Measurements from ENCODE around the gene OR2AT4. TPM values are rescaled to one million over a fixed set of nuclear protein-coding genes. Genes with fewer than 3 reads are reported as not detected.
"Not testable (repeated sequence)": the region's sequence is repeated elsewhere in the genome, so short reads cannot be mapped to it uniquely, and the experiment has no call there.

The OR2AT4 gene
- total and polyA plus RNA-seq, 2 donors (not counting 3 experiments of a cell fraction or from before 2014, with no cell fraction given), result not detected

- dilution Hi-C loops (cut with MboI; ENCODE audit: extremely low pct_ligation_motif_present, low sequenced_read_pairs), result no loop called here
Observed at GRCh38 chr11:75099635-75100034, 3.0 kb upstream of the OR2AT4 start.

GRCh38 chr11:75098835-75099439 lies 2.3 kb upstream of the OR2AT4 start:
- H3K79me2 ChIP-seq (ENCODE audit: control insufficient read depth, insufficient read depth, low read length); H3K4me2 ChIP-seq (ENCODE audit: insufficient read depth, low read length); intact Hi-C loops (cut with micrococcal nuclease); H3K9ac ChIP-seq (replicated peaks; ENCODE audit: extremely low read depth, insufficient read depth, low read length); H3K4me3 ChIP-seq (replicated peaks in 1 of 3; ENCODE audit: insufficient read depth in 1 of 3, low read depth in 1 of 3, low read length in 3 of 3); H3K36me3 ChIP-seq (ENCODE audit: control insufficient read depth in 2 of 2, extremely low read depth in 1 of 2, insufficient read depth in 2 of 2, low read length in 2 of 2); H3K4me1 ChIP-seq (ENCODE audit: control insufficient read depth, extremely low read depth, insufficient read depth, low read length); H2AFZ ChIP-seq (ENCODE audit: low read depth, low read length); POLR2A ChIA-PET; H3K27me3 ChIP-seq (ENCODE audit: control insufficient read depth in 2 of 2, insufficient read depth in 2 of 2, low read length in 2 of 2); CTCF ChIA-PET; dilution Hi-C loops (cut with MboI; ENCODE audit: extremely low pct_ligation_motif_present, low sequenced_read_pairs); H3K9me1 ChIP-seq (replicated peaks; ENCODE audit: control insufficient read depth, extremely low read depth, insufficient read depth, low read length); H4K20me1 ChIP-seq (replicated peaks; ENCODE audit: control insufficient read depth, extremely low read depth, insufficient read depth, low read length); DNase-seq (ENCODE audit: low read depth, low spot score); H3K27ac ChIP-seq (ENCODE audit: insufficient read depth, low read depth, low read length); H3K9me3 ChIP-seq (replicated peaks; ENCODE audit: control insufficient read depth, insufficient read depth, low read length); BruUV-seq (replicated peaks); FAIRE-seq: not testable (repeated sequence)

More at GRCh38 chr11:75099635-75100034, 3.0 kb upstream of the OR2AT4 start:
- no peak overlapping the region for H3K4me3 ChIP-seq (replicated peaks in 1 of 3; ENCODE audit: insufficient read depth in 1 of 3, low read depth in 1 of 3, low read length in 3 of 3)
- no peak overlapping the region for H2AFZ ChIP-seq (ENCODE audit: low read depth, low read length)
- TF ChIP-seq FOS (IDR thresholded peaks at IDR 0.05; ENCODE audit: borderline replicate concordance, insufficient read depth, low read length) (no peak), POLR2A (IDR thresholded peaks at IDR 0.05; ENCODE audit: low read depth, low read length) (no peak), MAX (IDR thresholded peaks at IDR 0.05; ENCODE audit: insufficient read depth, insufficient read length) (no peak), MYC (IDR thresholded peaks at IDR 0.05; ENCODE audit: low read depth, low read length) (no peak), EZH2 (IDR thresholded peaks at IDR 0.05; ENCODE audit: borderline replicate concordance, low read depth, low read length, severe bottlenecking) (no peak), POLR2AphosphoS5 (IDR thresholded peaks at IDR 0.05; ENCODE audit: insufficient read depth, low read depth, low read length) (no peak), JUN (IDR thresholded peaks at IDR 0.05; ENCODE audit: borderline replicate concordance, insufficient read depth, insufficient read length, low read depth) (no peak), CTCF (IDR thresholded peaks at IDR 0.05; ENCODE audit: extremely low read depth in 1 of 2, insufficient read depth in 1 of 2, low read depth in 1 of 2, low read length in 2 of 2) (no peak), GATA2 (IDR thresholded peaks at IDR 0.05; ENCODE audit: insufficient read depth, insufficient read length, low read depth, low read length) (no peak)
- ChIA-PET CTCF (interaction anchor here (1.2 to 1.5 kb wide), 2 partner anchors 9 to 41 kb away, joined by 4 read pairs; no protein-coding TSS in a partner anchor), POLR2A (no interaction called here)
- no peak overlapping the region for H3K27ac ChIP-seq (ENCODE audit: insufficient read depth, low read depth, low read length)
- H3K27me3 ChIP-seq (ENCODE audit: control insufficient read depth in 2 of 2, insufficient read depth in 2 of 2, low read length in 2 of 2), result peaks cover 7 to 8% of the 10 kb centered on the region in 2 experiments
- H4K20me1 ChIP-seq (replicated peaks; ENCODE audit: control insufficient read depth, extremely low read depth, insufficient read depth, low read length), result no peaks in the 10 kb centered on the region
- FAIRE-seq (no peak), DNase-seq (ENCODE audit: low read depth, low spot score) (no peak)
- H3K4me2 ChIP-seq (ENCODE audit: insufficient read depth, low read length), result no peak overlapping the region
- H3K9ac ChIP-seq (replicated peaks; ENCODE audit: extremely low read depth, insufficient read depth, low read length), result no peak overlapping the region
- intact Hi-C loops (cut with micrococcal nuclease), result no loop called here
- BruUV-seq (replicated peaks), result no TSS peak
- no peaks in the 10 kb centered on the region for H3K9me1 ChIP-seq (replicated peaks; ENCODE audit: control insufficient read depth, extremely low read depth, insufficient read depth, low read length)
- H3K79me2 ChIP-seq (ENCODE audit: control insufficient read depth, insufficient read depth, low read length), result no peaks in the 10 kb centered on the region
- no peaks in the 10 kb centered on the region for H3K36me3 ChIP-seq (ENCODE audit: control insufficient read depth in 2 of 2, extremely low read depth in 1 of 2, insufficient read depth in 2 of 2, low read length in 2 of 2)
- H3K9me3 ChIP-seq (replicated peaks; ENCODE audit: control insufficient read depth, insufficient read depth, low read length), result no peaks in the 10 kb centered on the region
- H3K4me1 ChIP-seq (ENCODE audit: control insufficient read depth, extremely low read depth, insufficient read depth, low read length), result peaks cover 2% of the 10 kb centered on the region

DNA sequence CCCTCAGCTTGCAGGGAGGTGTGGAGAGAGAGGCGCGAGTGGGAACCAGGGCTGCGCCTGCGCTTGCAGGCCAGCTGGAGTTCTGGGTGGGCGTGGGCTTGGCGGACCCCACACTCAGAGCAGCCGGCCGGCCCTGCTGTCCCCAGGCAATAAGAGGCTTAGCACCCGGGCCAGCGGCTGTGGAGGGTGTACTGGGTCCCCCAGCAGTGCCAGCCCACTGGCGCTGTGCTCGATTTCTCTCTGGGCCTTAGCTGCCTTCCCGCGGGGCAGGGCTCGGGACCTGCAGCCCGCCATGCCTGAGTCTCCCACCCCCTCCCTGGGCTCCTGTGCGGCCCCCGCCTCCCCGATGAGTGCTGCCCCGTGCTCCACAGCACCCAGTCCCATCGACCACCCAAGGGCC lies 1.5 kb upstream of the OR2AT4 start:
- dilution Hi-C loops (cut with MboI; ENCODE audit: extremely low pct_ligation_motif_present, low sequenced_read_pairs), result not testable (repeated sequence)

More for the DNA sequence above, 1.5 kb upstream of the OR2AT4 start:
- H3K79me2 ChIP-seq (ENCODE audit: control insufficient read depth, insufficient read depth, low read length); CTCF ChIA-PET; FAIRE-seq; H3K9ac ChIP-seq (replicated peaks; ENCODE audit: extremely low read depth, insufficient read depth, low read length); POLR2A ChIA-PET; H3K27ac ChIP-seq (ENCODE audit: insufficient read depth, low read depth, low read length); H3K36me3 ChIP-seq (ENCODE audit: control insufficient read depth in 2 of 2, extremely low read depth in 1 of 2, insufficient read depth in 2 of 2, low read length in 2 of 2); H3K27me3 ChIP-seq (ENCODE audit: control insufficient read depth in 2 of 2, insufficient read depth in 2 of 2, low read length in 2 of 2); H3K4me3 ChIP-seq (replicated peaks in 1 of 3; ENCODE audit: insufficient read depth in 1 of 3, low read depth in 1 of 3, low read length in 3 of 3); BruUV-seq (replicated peaks); H3K4me2 ChIP-seq (ENCODE audit: insufficient read depth, low read length); H4K20me1 ChIP-seq (replicated peaks; ENCODE audit: control insufficient read depth, extremely low read depth, insufficient read depth, low read length); intact Hi-C loops (cut with micrococcal nuclease); H2AFZ ChIP-seq (ENCODE audit: low read depth, low read length); H3K4me1 ChIP-seq (ENCODE audit: control insufficient read depth, extremely low read depth, insufficient read depth, low read length); H3K9me3 ChIP-seq (replicated peaks; ENCODE audit: control insufficient read depth, insufficient read depth, low read length); H3K9me1 ChIP-seq (replicated peaks; ENCODE audit: control insufficient read depth, extremely low read depth, insufficient read depth, low read length); DNase-seq (ENCODE audit: low read depth, low spot score): not testable (repeated sequence)
